ENCODE data around the gene CCDC142.

The CCDC142 gene, protein sequence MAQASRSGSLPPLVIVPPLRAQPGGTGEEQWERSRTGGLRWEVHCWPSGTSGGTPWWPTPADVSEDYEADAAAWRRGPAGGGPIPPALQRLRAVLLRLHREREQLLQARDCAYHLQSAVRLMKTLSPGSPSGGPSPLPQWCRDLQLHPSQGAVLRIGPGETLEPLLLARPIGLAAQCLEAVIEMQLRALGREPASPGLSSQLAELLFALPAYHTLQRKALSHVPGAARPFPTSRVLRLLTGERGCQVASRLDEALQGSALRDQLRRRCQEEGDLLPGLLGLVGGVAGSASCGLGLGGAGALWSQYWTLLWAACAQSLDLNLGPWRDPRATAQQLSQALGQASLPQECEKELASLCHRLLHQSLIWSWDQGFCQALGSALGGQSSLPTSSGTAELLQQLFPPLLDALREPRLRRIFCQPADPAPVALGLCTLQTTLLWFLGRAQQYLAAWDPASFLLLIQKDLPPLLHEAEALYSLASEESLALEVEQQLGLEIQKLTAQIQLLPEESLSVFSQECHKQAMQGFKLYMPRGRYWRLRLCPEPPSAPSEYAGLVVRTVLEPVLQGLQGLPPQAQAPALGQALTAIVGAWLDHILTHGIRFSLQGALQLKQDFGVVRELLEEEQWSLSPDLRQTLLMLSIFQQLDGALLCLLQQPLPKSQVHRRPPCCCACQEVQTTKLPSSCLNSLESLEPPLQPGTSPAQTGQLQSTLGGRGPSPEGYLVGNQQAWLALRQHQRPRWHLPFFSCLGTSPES

DNA sequence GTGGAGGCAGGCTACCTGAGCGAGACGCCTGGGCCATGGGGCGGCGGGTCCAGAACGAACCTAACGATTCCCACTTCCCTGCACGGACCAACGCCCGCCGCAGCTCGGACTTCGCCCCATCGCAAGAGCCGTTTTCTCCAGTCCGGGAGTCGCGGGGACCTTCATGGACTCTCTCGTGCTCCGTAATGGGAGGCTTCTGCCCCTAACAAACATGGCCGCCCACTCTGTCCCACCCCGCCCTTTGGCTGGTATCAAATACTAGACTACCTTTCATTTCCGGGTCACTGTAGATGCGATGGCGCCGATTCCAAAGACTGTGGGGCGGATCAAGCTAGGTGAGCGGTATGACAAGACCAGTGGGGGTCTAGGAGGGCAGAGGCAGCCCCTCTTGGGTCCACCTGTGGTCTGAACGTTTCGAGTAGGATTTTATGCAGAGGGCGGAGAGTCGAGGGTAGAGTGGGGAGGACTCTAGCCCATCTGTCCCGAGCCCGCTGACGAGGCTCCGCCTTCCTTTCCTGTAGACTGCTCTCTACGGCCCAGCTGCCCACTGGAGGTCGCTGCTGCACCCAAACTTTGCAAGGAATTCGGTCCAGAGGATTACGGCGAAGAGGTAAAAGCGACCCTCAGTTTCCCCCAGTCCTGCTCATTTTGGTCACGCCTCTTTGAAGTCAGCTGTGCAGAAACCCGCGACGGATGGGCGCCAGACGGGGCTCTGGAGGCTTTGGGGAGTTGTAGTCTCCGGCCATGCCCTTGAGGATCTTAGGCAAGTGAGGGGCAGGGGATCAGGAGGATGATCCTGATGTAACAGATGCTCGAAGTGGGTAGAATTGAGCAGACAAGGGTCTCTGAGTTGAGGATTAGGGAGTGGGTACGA is at the start of gene CCDC142, which contains the start of gene TTC31:
Gene CCDC142, minus strand, starts transcription at position 198 of the 874 bp plus-strand sequence. Its CDS starts 161 bp downstream, at position 37.
Gene TTC31, plus strand, starts transcription at position 281 of the 874 bp plus-strand sequence. Its CDS starts 15 bp downstream, at position 296.
- peak; percentile 87 for DNase-seq (ENCODE audit: low read depth, low spot score)

DNA sequence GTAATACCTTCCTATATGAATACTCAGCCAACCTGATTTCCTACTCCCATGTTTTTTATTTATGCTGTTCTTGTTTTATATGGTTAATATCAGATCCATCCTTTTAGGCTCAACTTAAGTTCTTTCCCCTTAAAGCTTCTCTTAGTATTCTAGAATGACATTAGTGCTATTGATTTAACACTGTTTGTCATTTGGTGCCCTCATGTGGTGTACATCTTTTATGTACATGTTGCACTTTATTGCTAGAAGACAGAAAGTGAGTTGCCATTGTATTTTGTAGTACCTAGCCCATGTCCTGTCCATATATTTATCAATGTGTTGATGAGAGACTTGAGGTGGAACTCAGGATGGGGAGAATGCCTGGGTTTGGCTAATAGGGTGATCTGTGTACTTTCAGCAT is 49.4 kb upstream of the CCDC142 start:
- DNase-seq (ENCODE audit: low read depth, low spot score), result no peak

DNA sequence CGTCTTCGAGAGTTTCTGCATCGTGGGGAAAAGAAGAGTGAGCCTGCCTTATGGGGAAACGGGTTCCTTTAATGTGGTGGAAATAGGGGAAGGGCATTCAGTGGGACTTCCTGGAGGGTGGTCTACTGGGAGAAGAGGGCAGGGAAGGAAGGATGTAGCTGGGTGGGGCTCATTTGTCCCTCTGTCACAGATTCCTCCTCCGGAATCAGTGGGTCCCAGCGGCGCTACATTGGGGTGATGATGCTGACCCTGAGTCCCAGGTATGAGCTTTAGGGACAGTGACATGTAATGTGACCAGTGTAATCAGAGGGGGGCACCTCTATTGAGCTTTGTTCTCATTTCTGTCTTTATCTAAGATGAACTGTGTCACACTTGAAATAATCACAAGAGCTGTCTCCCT is 48.9 kb upstream of the CCDC142 start:
- no peak for DNase-seq (ENCODE audit: low read depth, low spot score)

DNA sequence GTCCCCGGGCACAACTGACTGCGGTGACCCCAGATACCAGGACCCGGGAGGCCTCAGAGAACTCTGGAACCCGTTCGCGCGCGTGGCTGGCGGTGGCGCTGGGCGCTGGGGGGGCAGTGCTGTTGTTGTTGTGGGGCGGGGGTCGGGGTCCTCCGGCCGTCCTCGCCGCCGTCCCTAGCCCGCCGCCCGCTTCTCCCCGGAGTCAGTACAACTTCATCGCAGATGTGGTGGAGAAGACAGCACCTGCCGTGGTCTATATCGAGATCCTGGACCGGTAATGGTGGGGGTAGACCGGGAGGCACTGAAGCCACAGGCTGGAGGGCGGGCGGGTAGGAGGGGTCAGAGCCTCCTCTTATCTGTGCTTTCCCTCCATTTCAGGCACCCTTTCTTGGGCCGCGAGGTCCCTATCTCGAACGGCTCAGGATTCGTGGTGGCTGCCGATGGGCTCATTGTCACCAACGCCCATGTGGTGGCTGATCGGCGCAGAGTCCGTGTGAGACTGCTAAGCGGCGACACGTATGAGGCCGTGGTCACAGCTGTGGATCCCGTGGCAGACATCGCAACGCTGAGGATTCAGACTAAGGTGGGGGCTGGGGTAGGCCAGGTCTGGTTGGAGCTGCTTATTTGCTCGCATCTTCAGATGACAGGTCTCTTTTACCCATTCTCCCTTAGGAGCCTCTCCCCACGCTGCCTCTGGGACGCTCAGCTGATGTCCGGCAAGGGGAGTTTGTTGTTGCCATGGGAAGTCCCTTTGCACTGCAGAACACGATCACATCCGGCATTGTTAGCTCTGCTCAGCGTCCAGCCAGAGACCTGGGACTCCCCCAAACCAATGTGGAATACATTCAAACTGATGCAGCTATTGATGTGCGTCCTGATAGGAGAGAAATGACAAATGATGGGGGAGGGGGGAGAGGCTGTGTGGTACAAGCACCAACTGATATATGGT is 47.7 kb upstream of the CCDC142 start:
- DNase-seq (ENCODE audit: low read depth, low spot score), result no peak

DNA sequence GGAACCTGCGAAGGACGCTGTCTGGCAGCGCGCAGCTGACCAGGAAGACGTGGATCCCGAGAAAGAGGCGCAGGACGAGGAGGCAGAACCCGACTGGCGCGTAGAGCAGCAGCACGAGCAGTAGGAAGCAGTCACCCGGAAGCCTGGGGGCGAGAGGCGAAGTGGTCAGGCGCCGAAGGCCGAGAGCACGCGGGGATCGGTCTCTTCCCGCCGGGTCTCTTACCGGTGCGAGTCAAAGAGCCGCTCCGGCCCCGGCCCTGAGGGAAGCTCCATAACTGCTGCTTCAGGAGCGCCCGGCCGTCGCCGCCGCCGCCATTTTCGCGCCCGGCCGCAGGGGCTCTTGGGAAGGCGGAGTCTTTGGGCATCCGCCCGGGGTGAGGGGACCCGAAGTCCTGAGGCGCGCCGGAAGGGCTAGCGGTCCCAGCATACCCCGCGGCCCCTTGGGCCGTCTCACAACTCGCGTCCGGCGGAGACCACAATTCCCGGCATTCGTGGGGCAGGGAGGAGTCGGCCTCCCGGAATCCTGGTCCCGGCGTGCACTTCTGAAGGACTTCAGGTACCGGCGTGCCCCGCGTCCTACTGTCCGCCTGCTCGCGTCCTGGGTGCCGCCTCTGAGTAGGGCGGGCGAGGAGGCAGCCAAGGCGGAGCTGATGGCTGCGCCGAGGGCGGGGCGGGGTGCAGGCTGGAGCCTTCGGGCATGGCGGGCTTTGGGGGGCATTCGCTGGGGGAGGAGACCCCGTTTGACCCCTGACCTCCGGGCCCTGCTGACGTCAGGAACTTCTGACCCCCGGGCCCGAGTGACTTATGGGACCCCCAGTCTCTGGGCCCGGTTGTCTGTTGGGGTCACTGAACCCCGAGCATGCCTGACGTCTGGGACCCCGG is 46.8 kb upstream of the CCDC142 start, which contains the start of the genes AUP1 and HTRA2:
Gene AUP1, minus strand, starts transcription at position 350 of the 882 bp plus-strand sequence. Its CDS starts 77 bp downstream, at position 273.
Gene HTRA2, plus strand, starts transcription at position 577 of the 882 bp plus-strand sequence. Its CDS starts 74 bp downstream, at position 651.
- peak; percentile 76 for DNase-seq (ENCODE audit: low read depth, low spot score)

DNA sequence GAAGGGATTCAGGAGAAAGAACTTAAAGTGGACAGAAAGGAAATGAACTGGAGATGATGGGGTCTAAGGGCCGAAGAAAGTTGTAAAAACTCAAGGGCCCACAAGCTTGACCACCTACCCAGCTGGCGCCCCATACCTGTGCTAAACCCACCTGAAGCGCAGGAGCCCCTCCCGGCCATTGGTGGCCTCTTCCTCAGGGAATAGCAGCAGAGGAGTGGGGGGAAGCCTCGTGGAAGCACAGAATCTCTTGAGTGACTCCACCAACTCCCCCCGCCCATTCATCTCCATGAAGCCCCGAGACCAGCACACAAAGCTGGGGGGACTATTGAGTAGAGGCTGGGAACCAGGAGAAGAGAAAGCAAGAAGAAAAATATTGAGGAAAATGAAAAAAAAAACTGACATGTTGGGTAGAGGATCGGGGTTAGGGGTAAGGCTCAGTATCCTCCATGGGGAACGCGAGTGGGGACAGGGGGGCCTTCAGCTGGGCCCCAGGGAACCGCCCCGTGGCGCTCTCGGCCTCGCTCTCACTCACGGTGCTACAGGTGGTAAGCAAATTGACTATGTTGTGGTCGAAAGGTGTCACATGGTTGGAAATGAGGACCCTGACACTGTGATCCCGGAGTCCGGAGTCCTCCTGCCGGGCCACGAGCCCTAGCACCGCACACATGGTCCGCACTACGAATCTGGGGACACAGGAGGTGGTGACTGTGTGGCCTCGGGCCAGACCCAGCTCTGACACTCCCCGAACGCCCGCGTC is 46.0 kb upstream of the CCDC142 start:
- DNase-seq (ENCODE audit: low read depth, low spot score), result no peak

DNA sequence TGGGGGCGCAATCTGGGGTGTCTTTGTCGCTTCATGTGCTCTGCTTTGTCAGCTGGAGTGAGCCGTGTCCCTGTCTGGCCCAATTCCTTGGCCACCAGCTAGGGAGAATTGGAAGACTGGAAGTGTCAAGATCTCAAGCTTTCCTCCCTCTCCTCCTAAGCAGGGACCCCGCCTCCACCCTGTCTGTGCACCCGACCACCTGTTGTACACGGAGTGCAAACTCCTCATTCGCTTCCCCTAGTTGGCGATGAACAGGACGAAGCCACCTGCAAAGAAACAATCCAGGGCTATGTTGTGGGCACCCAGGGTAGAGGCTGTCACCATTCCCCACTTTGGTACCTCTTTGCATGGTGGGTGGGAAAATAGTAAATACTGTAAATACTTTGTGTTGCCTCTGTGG is 44.9 kb upstream of the CCDC142 start:
- DNase-seq (ENCODE audit: low read depth, low spot score), result no peak

DNA sequence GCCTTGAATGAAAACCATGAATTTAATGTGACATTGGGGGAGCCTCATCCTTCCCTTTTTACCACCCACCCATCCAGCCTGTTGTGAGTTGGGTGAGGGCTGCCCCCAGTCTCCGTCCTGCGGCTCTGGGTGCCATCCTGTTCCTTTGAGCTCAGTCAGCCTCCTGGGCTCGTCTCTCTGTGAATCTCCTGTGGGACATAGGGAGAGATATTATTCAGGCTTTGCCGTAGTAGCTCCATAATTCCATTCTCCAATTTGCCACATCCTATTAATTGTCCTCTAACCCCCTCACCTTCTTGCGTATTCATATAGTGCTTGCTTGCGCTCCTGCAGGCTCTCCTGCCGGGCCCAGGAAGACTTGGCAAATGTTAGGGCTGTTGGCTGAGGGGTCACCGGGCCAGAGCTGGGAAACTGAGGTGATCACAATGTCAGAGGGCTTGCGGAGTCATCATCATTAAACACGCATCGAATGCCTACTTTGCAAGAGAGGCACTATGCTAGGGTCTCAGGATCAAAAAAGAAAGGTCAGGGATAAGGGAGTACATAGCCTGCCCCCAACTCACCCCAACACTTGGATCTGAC is 43.9 kb upstream of the CCDC142 start:
- DNase-seq (ENCODE audit: low read depth, low spot score), result no peak

DNA sequence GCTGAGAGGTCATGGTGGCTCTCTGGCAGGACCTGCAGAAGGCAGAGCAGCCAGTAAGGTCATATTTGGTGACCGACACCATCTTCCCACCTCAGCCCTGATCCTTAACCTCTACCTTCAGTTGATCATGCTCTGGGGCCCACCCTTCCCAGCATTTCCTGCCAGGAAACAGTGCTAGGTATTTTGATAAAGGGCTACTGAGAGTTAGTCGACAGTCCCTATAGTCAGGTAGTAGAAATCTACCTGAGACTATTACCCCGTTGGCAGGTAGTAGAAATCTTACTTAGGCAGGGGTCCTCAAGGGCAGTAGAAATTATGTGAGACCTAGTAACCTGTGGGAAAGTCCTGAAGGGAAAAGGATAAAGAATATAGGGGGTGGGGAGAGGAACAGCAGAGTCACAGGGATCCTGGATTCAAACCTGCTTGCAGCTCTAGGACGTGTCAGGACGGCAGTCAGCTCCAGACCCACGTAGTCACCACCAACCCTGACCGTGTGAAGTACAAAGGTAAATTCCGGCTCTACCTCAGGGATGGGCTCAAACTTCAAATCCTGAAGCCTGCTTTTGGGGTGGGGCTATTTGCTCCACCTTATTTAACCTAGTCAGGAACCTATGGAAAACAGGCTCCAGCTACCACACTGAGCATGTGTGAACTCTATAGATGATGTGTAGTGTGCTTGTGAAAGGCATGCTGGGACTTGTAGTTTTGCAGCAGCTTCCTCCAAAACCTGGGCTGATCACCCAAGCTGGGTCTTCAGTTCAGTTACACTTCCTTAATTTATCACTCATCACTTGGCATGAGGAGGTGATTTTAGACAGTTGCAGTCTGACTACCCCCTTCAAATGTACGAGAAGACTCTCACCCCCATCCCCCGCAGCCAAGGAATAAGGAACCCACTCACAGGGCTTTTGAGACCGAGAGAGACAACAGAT is 43.2 kb upstream of the CCDC142 start, which contains the start of gene DQX1:
Gene DQX1, minus strand, starts transcription at position 515 of the 932 bp plus-strand sequence. Its CDS starts 502 bp downstream, at position 13.
- no peak for DNase-seq (ENCODE audit: low read depth, low spot score)

DNA sequence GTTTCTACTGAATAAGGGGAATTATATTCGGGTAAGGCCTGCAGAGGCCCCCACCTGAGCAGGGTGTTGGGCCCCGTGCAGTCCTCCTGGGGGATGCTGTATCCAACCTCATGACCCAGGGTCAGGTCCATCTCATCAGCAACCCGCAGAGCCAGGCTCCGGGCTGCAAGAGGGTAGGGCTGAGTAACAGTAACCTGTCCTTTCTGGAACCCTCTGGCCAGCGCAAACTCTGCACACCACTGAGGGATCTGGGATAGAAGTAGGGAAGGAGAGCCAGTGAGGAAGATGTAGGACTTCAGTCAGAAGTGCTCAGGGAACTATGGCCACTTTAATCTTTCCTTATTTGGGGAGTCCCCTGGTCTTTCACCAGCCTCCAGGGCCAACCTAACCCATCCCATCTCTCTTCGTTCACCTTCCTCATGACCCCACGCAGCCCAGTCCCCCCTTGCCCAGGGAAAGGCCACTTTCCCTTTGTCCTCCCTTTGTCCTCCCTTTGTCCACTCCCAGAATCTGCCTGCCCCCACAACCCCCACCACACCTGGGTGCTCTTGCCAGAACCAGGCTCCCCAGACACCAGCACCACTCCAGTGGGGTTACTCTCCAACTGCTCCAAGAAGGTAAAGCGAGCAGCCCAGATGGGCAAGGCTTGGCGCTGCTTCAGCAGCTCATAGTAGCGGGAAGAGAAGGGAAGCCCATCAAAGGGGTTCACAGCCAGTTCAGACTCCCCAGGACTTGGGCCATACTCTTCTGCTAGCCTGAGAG is 42.3 kb upstream of the CCDC142 start:
- no peak for DNase-seq (ENCODE audit: low read depth, low spot score)

DNA sequence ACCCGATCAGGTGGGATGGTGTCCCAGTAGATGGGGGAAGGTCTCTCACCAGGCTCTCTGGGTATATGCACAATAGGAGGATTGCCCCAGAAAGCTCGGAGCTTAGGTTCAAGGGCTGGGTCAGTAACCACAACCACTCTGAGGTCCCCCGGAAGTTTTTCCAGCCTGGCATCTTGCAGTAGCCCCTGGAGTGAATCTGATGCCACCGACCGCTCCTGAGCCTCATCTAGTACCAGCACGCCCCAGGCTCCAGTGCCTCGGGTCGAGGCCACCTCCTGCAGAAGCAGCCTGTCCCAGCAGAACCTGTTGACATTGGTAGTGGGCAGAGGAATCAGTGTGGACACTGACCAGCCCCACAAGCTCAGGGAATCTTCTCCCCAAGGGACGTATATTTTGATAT is 41.2 kb upstream of the CCDC142 start:
- DNase-seq (ENCODE audit: low read depth, low spot score), result no peak

DNA sequence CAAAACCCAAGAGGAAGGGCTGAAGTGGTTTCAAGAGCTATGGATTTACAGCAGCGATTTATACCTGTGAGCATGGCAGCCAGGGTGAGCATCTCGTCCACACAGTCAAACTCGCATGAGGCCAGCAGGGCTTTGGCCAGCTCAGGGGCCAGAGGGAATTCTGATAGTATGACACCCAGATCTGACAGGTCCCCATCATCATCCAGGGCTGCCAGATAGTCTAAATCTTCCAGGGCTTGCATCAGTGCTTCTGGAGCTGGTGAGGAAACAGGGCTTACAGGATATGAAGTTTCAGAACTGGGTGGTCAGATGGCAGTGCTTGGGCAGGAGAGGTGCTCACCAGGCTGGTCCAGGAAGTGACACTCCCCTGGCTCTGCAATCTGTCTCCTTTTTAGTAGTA is 39.7 kb upstream of the CCDC142 start:
- no peak for DNase-seq (ENCODE audit: low read depth, low spot score)

DNA sequence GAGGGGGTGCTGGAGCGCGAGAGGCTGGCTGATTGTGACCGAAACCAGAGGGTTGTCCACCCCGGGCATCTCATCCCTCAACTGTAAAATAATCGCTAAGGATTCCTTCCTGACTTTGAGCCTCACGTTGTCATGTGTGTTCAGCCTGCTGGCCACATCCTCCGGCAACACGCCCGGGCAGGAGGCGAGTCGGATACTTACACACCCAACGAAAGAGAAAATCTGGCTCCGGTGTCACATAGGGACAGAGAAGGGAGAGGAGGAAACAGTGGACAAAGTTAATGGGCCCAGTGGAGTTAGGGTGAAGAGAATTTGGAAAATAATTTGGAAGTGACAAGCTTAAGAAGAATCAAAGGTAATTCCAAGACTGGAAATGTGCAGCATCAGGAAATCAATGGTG is 33.9 kb upstream of the CCDC142 start:
- DNase-seq (ENCODE audit: low read depth, low spot score), result no peak

DNA sequence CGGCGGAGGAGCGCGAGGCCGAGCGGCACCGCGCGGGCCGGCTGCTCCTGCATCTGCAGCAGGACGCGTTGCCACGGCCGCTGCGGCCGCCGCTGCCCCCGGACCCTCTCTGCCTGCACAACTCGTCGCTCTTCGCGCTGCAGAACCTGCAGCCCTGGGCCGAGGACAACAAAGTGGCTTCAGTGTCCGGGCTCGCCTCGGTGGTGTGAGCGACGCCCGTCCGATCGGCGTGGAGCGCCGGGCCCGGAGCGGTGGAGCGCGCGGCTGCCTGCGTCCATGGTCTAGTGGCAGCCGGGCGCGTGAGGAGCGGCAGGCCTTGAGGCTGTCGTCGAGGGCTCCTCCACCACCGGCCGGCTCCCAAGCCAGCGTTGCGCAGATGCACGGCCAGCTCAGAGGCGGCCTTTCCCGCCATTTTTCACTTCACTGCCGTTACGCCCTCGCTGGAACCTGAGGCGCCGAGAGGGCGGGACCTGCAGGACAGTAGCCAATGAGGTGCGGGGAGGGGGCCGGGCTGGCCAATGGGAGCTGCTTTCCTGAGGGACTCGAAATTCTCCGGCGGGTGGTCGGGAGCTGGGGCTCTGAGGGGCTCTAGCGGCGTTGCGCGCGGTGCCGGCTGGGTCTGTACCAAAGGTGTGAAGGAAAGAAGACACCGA is 33.3 kb upstream of the CCDC142 start:
- DNase-seq (ENCODE audit: low read depth, low spot score), result no peak

DNA sequence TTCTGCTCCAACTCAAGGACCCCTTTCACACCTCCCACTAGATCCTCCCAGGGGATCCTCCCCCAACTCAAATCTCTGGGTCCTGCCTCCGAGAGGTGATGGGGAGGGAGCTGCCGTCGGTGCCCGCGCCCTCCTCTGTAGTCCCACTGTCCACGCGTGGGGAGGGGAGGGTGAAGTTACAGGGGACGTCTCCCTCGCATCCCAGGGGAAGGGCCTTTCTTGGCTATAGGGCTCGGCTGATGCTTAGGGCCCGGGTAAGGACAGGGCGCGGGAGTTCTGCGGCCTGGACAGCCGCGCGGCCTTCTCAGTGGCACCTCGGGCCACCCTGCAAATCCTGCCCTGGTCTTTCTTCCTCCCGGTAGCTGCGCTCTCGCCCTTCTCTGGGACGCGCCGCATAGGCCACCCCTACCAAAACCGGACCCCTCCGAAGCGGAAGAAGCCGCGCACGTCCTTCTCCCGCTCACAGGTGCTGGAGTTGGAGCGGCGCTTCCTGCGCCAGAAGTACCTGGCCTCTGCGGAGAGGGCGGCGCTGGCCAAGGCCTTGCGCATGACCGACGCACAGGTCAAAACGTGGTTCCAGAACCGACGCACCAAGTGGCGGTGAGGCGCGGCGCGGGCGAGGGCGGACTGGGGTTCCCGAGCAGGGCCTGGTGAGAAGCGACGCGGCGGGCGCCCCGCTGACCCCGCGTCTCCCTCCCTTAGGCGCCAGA is 32.6 kb upstream of the CCDC142 start:
- DNase-seq (ENCODE audit: low read depth, low spot score), result no peak
